Liver (tissue), 9 donors: Measurements from ENCODE around the gene CMTM7. TPM values are rescaled to one million over a fixed set of nuclear protein-coding genes. Genes with fewer than 3 reads are reported as not detected.

Source experiments
- DNase-seq: peaks from one replicate; pipeline ENCODE4 v3.0.0-alpha.2; 2017; ENCODE audit warnings: low spot score
- H3K27ac ChIP-seq, 2 donors: one replicate each; pipeline ENCODE4 v1.7.0; 2013; ENCODE audit warnings: inconsistent platforms in 2 of 2, low read length in 2 of 2, control low read depth in 1 of 2, low read depth in 1 of 2, mild to moderate bottlenecking in 1 of 2
- H3K27me3 ChIP-seq, 4 donors: one replicate each; pipeline versions ENCODE4 v1.6.1 to v1.7.0; 2013; ENCODE audit warnings: low read length in 3 of 4, inconsistent platforms in 1 of 4, mild to moderate bottlenecking in 1 of 4, moderate library complexity in 1 of 4; ENCODE audit not compliant: control insufficient read depth in 4 of 4, insufficient read depth in 4 of 4
- H3K36me3 ChIP-seq, 4 donors: one replicate each; pipeline versions ENCODE4 v1.6.1 to v1.7.0; 2013; ENCODE audit warnings: low read length in 3 of 4, mild to moderate bottlenecking in 3 of 4, low read depth in 1 of 4, moderate library complexity in 1 of 4; ENCODE audit not compliant: control insufficient read depth in 4 of 4, insufficient read depth in 3 of 4
- H3K4me1 ChIP-seq, 4 donors: one replicate each; pipeline versions ENCODE4 v1.6.1 to v1.7.0; 2013; ENCODE audit warnings: low read length in 3 of 4, mild to moderate bottlenecking in 3 of 4, moderate library complexity in 1 of 4; ENCODE audit not compliant: control insufficient read depth in 4 of 4, insufficient read depth in 4 of 4
- H3K4me3 ChIP-seq, 3 donors: one replicate each; pipeline versions ENCODE4 v1.6.1 to v1.7.0; 2013; ENCODE audit warnings: low read length in 3 of 3, control low read depth in 1 of 3, low read depth in 1 of 3, mild to moderate bottlenecking in 1 of 3
- H3K9ac ChIP-seq, 2 donors: one replicate each; pipeline ENCODE4 v1.7.0; 2013; ENCODE audit warnings: low read length in 2 of 2, mild to moderate bottlenecking in 2 of 2, moderate library complexity in 2 of 2, control low read depth in 1 of 2, low read depth in 1 of 2
- H3K9me3 ChIP-seq, 4 donors: one replicate each; pipeline versions ENCODE4 v1.6.1 to v1.7.0; 2013; ENCODE audit warnings: low read length in 3 of 4; ENCODE audit not compliant: control insufficient read depth in 4 of 4
- EGR1 ChIP-seq, 2 donors: IDR thresholded peaks; 2 replicates each; pipeline ENCODE4 v1.6.1; 2016 to 2018; ENCODE audit warnings: antibody characterized with exemption in 2 of 2, low read depth in 2 of 2
- FOXA2 ChIP-seq: IDR thresholded peaks from 2 replicates; pipeline ENCODE4 v1.6.1; 2016; ENCODE audit warnings: antibody characterized with exemption
- MAX ChIP-seq: IDR thresholded peaks from 2 replicates; pipeline ENCODE4 v1.6.1; 2016; ENCODE audit warnings: antibody characterized with exemption
- RAD21 ChIP-seq, 2 donors: IDR thresholded peaks; 2 replicates each; pipeline ENCODE4 v1.6.1; 2016; ENCODE audit warnings: antibody characterized with exemption in 2 of 2, mild to moderate bottlenecking in 2 of 2
- REST ChIP-seq: IDR thresholded peaks from 2 replicates; pipeline ENCODE4 v1.6.1; 2016; ENCODE audit warnings: antibody characterized with exemption, mild to moderate bottlenecking
- RXRA ChIP-seq, 2 donors: IDR thresholded peaks; 2 replicates each; pipeline ENCODE4 v1.6.1; 2017 to 2018; ENCODE audit warnings: antibody characterized with exemption in 2 of 2, mild to moderate bottlenecking in 1 of 2
- TAF1 ChIP-seq: conservative IDR thresholded peaks from 2 replicates; pipeline ENCODE4 v1.6.1; 2016; ENCODE audit warnings: antibody characterized with exemption, mild to moderate bottlenecking
- YY1 ChIP-seq: IDR thresholded peaks from 2 replicates; pipeline ENCODE4 v1.6.1; 2016; ENCODE audit warnings: antibody characterized with exemption, mild to moderate bottlenecking
- WGBS: extraction: QIAGEN DNeasy Blood & Tissue Kit; methylation state at CpG from one replicate; pipeline ENCODE4 v1.1.7; 2013; 5-methylcytosine and 5-hydroxymethylcytosine counted together
- polyA plus RNA-seq, 2 donors: library from polyadenylated mRNA; stranded (reverse) in 1 of 2; unstranded in 1 of 2; fragments of 200-250 nt in 1 of 2; fragments of >200 nt in 1 of 2; fragmentation: Nextera tagmentation in 1 of 2; extraction: Ambion mirVana in 1 of 2; gene quantifications; one replicate each; pipeline versions ENCODE4 v1.2.1 to v1.2.3, GENCODE V29; 2013 to 2015
- total RNA-seq, 2 donors: library from RNA; depleted of rRNA; stranded (reverse); fragments of >200 nt; gene quantifications; one replicate each; pipeline ENCODE4 v1.2.3, GENCODE V29; 2014
- TF ChIP-seq, protein P1 (sequence below): IDR thresholded peaks from 2 replicates; pipeline ENCODE4 v1.6.1; 2016; ENCODE audit warnings: antibody characterized with exemption
- TF ChIP-seq, protein P2 (sequence below): IDR thresholded peaks from 2 replicates; pipeline ENCODE4 v1.6.1; 2016; ENCODE audit warnings: antibody characterized with exemption
- donor health status: healthy.
- donor health status: healthy.
- donor health status: healthy.
- donor health status: healthy.
- donor health status: healthy.

The CMTM7 gene
- total and polyA plus RNA-seq, 4 donors, result 3.6 to 20.3 (median 4.1) TPM

DNA sequence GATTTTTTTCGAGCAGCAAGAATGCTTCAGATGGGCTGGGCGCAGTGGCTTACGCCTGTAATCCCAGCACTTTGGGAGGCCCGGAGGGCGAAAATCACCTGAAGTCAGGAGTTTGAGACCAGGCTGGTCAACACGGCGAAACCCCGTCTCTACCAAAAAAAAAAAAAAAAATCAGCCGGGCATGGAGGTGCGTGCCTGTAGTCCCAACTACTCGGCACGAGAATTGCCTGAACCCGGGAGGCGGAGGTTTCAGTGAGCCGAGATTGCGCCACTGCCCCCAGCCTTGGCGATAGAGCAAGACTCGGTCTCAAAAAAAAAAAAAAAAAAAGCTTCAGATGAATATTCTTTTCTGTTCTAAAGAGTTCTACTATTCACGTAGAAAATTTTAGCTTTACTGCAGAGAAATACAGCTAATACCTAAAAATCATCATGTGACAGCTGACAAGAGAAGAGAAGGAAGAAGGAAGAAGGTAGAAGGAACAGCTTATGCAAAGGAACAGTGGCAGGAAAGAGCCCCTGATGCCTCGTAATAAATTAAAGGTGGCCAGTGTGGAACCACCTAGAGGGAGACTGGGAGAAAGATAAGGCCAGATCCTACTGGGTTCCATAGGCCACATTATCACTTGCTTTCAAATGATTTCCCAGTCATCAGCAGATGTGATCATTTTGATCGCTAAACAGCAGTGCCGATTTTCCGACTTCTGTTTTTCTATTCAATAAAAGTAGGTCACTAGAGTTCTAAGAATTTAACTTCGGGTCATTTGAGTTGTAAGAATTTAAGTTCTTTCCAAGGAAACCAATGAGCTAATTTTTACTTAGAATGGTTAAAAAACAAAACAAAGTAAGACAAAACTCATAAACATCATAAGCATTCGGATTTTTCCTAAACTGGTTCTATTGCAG lies 109.5 kb downstream of the CMTM7 start:
- no peaks in the 10 kb centered on the region for H3K27me3 ChIP-seq
- H3K4me1 ChIP-seq, result peaks cover 6 to 29% (median 13%) of the 10 kb centered on the region in 4 donors
- H3K4me3 ChIP-seq, result peak overlapping the region; percentile 68 to 93 (median 93)
- H3K36me3 ChIP-seq, result no peaks in the 10 kb centered on the region
- TF ChIP-seq FOXA2 (no peak), EGR1 (IDR thresholded peaks at IDR 0.05; ENCODE audit: low read depth in 2 of 2) (no peak), YY1 (peak; percentile 34), RXRA (IDR thresholded peaks at IDR 0.05) (no peak), MAX (no peak)
- TF ChIP-seq, protein P1, sequence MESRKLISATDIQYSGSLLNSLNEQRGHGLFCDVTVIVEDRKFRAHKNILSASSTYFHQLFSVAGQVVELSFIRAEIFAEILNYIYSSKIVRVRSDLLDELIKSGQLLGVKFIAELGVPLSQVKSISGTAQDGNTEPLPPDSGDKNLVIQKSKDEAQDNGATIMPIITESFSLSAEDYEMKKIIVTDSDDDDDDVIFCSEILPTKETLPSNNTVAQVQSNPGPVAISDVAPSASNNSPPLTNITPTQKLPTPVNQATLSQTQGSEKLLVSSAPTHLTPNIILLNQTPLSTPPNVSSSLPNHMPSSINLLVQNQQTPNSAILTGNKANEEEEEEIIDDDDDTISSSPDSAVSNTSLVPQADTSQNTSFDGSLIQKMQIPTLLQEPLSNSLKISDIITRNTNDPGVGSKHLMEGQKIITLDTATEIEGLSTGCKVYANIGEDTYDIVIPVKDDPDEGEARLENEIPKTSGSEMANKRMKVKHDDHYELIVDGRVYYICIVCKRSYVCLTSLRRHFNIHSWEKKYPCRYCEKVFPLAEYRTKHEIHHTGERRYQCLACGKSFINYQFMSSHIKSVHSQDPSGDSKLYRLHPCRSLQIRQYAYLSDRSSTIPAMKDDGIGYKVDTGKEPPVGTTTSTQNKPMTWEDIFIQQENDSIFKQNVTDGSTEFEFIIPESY, result no peak
- no peaks in the 10 kb centered on the region for H3K9me3 ChIP-seq
- 28% methylated on average over 25 of the region's 25 CpGs for WGBS
- H3K27ac ChIP-seq, result peak overlapping the region; percentile 97
- peak overlapping the region; percentile 86 to 94 for H3K9ac ChIP-seq
- no peak for DNase-seq

DNA sequence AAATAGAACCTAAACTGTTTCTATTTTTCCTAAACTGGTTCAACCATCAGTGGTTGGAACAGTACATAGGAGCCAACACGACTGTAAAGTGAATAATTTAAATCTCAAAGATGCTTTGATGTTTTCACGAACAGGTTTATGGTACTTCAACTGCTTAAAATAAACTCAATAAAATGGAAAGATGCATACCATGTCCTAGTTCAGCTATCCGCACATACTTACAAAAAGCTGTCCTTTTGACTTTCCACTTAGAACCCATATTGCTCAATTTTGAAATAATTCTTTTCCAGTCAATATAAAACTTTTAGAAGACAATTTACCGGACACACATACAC lies 110.1 kb downstream of the CMTM7 start:
- under 1% methylated on average over 4 of the region's 4 CpGs for WGBS
- Histone ChIP-seq H3K9me3 (no peaks in the 10 kb centered on the region), H3K4me1 (peaks cover 4 to 23% (median 8%) of the 10 kb centered on the region in 4 donors), H3K4me3 (peak overlapping the region; percentile 68 to 93 (median 93)), H3K9ac (peak overlapping the region; percentile 86 to 94), H3K27me3 (no peaks in the 10 kb centered on the region), H3K27ac (peak overlapping the region; percentile 97), H3K36me3 (no peaks in the 10 kb centered on the region)
- no peak for TF ChIP-seq RAD21 (IDR thresholded peaks at IDR 0.05)
- peak; percentile 20 for TF ChIP-seq MAX
- TF ChIP-seq REST, result peak; percentile 31
- TF ChIP-seq, protein P2, sequence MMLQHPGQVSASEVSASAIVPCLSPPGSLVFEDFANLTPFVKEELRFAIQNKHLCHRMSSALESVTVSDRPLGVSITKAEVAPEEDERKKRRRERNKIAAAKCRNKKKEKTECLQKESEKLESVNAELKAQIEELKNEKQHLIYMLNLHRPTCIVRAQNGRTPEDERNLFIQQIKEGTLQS, result no peak
- no peak for TF ChIP-seq TAF1
- no peak for TF ChIP-seq EGR1 (IDR thresholded peaks at IDR 0.05; ENCODE audit: low read depth in 2 of 2)
- DNase-seq, result no peak
